Activated naive CD4-positive, alpha-beta T cell (primary cell): ENCODE measurements around the gene CEP55.
"Not testable (repeated sequence)": the region's sequence is repeated elsewhere in the genome, so short reads cannot be mapped to it uniquely, and the experiment has no call there.

Experiments used
- DNase-seq, 4 experiments: peaks; one replicate each; lab custom pipeline; 2025; lab: John Stamatoyannopoulos, UW

The CEP55 gene

GRCh38 chr10:93513091-93513490, 16.7 kb downstream of the CEP55 start:
- no peak for DNase-seq

- DNase-seq: no peak
Measured at GRCh38 chr10:93514521-93514920, 18.1 kb downstream of the CEP55 start.

GRCh38 chr10:93515071-93516005, 18.9 kb downstream of the CEP55 start:
- no peak for DNase-seq

GRCh38 chr10:93516006-93516380, 19.6 kb downstream of the CEP55 start:
- no peak for DNase-seq

- DNase-seq: no peak
Measured at GRCh38 chr10:93518531-93518930, 22.1 kb downstream of the CEP55 start.

GRCh38 chr10:93535293-93535692, 38.9 kb downstream of the CEP55 start:
- no peak for DNase-seq

- not testable (repeated sequence) for DNase-seq
Measured at GRCh38 chr10:93540871-93541270, 44.5 kb downstream of the CEP55 start.

- DNase-seq: no peak
Measured at GRCh38 chr10:93541402-93542357, 45.3 kb downstream of the CEP55 start.

GRCh38 chr10:93542358-93542791, 46.0 kb downstream of the CEP55 start:
- DNase-seq: no peak

- DNase-seq: not testable (repeated sequence)
Measured at GRCh38 chr10:93546995-93547394, 50.6 kb downstream of the CEP55 start.

GRCh38 chr10:93547522-93547921, 51.1 kb downstream of the CEP55 start:
- no peak for DNase-seq

GRCh38 chr10:93548376-93549071, 52.1 kb downstream of the CEP55 start:
- DNase-seq: no peak

GRCh38 chr10:93550606-93551005, 54.2 kb downstream of the CEP55 start:
- DNase-seq: no peak

- DNase-seq: no peak
Measured at GRCh38 chr10:93552780-93553179, 56.4 kb downstream of the CEP55 start.

- no peak for DNase-seq
Measured at GRCh38 chr10:93553482-93554315, 57.3 kb downstream of the CEP55 start.

GRCh38 chr10:93554316-93554663, 57.9 kb downstream of the CEP55 start:
- DNase-seq: no peak

- DNase-seq: peak in 2 of 4 experiments; percentile 2 to 3
Measured at GRCh38 chr10:93554760-93555432, 58.5 kb downstream of the CEP55 start.

GRCh38 chr10:93559490-93559889, 63.1 kb downstream of the CEP55 start:
- no peak for DNase-seq

- no peak for DNase-seq
Measured at GRCh38 chr10:93560541-93560940, 64.1 kb downstream of the CEP55 start.

- no peak for DNase-seq
Measured at GRCh38 chr10:93565446-93565845, 69.0 kb downstream of the CEP55 start.
